Measurements from ENCODE around the gene SLC16A6. TPM values are rescaled to one million over a fixed set of nuclear protein-coding genes. Genes with fewer than 3 reads are reported as not detected.

Gene SLC16A6
- polyA plus RNA-seq, 1 of the 3 experiments (the other 2 are of a cell fraction): not detected

DNA sequence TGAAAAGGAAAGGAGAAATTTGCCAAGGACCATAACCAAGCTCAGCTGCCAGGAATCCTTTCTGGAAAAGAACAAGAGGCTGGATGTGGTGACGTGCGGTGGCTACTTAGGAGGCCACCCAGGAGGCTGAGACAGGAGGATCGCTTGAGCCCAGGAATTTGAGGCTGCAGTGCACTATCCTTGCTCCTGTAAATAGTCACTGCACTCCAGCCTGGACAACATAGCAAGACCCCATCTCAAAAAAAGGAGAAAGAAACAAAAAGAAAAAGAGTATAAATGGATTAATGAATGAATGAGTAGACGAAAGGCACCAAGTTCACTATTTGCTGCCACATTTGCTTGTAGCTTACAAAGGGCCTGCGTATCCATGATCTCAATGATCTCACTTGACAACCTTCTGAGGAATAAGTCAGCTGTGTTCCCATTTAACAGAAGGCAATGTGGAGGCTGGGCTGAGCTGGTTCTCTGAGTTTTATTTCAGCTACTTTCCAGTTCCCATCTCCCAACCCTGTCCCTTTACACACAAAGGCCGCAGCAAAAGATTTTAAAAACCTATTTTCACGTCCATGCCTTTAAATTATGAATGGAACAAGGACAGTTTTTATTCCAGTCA is 30.1 kb upstream of the SLC16A6 start:
- Histone ChIP-seq H3K27me3 (ENCODE audit: insufficient read depth) (no peaks in the 10 kb centered on the region; the same call in 1 of the 2 replicates), H3K9me2 (no peaks in the 10 kb centered on the region), H3K4me1 (ENCODE audit: control insufficient read depth in 1 of 2, insufficient read depth in 2 of 2, low read depth in 1 of 2, low read length in 1 of 2) (no peaks in the 10 kb centered on the region), H3K79me2 (ENCODE audit: insufficient read depth) (no peaks in the 10 kb centered on the region), H3K36me3 (replicated peaks in 1 of 2; ENCODE audit: control insufficient read depth in 1 of 2, insufficient read depth in 2 of 2, low read length in 1 of 2) (no peaks in the 10 kb centered on the region), H3F3A (replicated peaks; ENCODE audit: insufficient read depth) (no peaks in the 10 kb centered on the region), H3K4me2 (no peak overlapping the region), H4K20me1 (ENCODE audit: insufficient read depth) (no peaks in the 10 kb centered on the region), H2AFZ (ENCODE audit: low read depth) (no peak overlapping the region), H3K4me3 (ENCODE audit: low read depth in 2 of 2, low read length in 1 of 2) (no peak overlapping the region), H3K27ac (ENCODE audit: low read depth in 2 of 2, low read length in 1 of 2) (no peak overlapping the region), H3K9me3 (no peaks in the 10 kb centered on the region), H3K9ac (no peak overlapping the region)
- WGBS (ENCODE audit: low lambda C conversion rate): 66% methylated on average over 7 of the region's 7 CpGs
- ChIA-PET CTCF (interaction anchor here (2.3 kb wide), 1 partner anchor 115 kb away, joined by 8 read pairs; no protein-coding TSS in a partner anchor), POLR2A (no interaction called here)
- TF ChIP-seq, protein P1, sequence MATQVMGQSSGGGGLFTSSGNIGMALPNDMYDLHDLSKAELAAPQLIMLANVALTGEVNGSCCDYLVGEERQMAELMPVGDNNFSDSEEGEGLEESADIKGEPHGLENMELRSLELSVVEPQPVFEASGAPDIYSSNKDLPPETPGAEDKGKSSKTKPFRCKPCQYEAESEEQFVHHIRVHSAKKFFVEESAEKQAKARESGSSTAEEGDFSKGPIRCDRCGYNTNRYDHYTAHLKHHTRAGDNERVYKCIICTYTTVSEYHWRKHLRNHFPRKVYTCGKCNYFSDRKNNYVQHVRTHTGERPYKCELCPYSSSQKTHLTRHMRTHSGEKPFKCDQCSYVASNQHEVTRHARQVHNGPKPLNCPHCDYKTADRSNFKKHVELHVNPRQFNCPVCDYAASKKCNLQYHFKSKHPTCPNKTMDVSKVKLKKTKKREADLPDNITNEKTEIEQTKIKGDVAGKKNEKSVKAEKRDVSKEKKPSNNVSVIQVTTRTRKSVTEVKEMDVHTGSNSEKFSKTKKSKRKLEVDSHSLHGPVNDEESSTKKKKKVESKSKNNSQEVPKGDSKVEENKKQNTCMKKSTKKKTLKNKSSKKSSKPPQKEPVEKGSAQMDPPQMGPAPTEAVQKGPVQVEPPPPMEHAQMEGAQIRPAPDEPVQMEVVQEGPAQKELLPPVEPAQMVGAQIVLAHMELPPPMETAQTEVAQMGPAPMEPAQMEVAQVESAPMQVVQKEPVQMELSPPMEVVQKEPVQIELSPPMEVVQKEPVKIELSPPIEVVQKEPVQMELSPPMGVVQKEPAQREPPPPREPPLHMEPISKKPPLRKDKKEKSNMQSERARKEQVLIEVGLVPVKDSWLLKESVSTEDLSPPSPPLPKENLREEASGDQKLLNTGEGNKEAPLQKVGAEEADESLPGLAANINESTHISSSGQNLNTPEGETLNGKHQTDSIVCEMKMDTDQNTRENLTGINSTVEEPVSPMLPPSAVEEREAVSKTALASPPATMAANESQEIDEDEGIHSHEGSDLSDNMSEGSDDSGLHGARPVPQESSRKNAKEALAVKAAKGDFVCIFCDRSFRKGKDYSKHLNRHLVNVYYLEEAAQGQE (IDR thresholded peaks at IDR 0.05; ENCODE audit: low read depth, low read length): no peak
- TF ChIP-seq SMC3 (IDR thresholded peaks at IDR 0.05; ENCODE audit: low read depth, low read length): no peak
- TF ChIP-seq, protein P2, sequence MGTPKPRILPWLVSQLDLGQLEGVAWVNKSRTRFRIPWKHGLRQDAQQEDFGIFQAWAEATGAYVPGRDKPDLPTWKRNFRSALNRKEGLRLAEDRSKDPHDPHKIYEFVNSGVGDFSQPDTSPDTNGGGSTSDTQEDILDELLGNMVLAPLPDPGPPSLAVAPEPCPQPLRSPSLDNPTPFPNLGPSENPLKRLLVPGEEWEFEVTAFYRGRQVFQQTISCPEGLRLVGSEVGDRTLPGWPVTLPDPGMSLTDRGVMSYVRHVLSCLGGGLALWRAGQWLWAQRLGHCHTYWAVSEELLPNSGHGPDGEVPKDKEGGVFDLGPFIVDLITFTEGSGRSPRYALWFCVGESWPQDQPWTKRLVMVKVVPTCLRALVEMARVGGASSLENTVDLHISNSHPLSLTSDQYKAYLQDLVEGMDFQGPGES (IDR thresholded peaks at IDR 0.05; ENCODE audit: low read depth, low read length): no peak
- no peak for TF ChIP-seq EP300 (IDR thresholded peaks at IDR 0.05; ENCODE audit: borderline replicate concordance in 1 of 2, low read depth in 1 of 2, low read length in 1 of 2)
- no peak for TF ChIP-seq SIN3A (IDR thresholded peaks at IDR 0.05; ENCODE audit: borderline replicate concordance, low read depth, low read length)
- TF ChIP-seq, protein P3, sequence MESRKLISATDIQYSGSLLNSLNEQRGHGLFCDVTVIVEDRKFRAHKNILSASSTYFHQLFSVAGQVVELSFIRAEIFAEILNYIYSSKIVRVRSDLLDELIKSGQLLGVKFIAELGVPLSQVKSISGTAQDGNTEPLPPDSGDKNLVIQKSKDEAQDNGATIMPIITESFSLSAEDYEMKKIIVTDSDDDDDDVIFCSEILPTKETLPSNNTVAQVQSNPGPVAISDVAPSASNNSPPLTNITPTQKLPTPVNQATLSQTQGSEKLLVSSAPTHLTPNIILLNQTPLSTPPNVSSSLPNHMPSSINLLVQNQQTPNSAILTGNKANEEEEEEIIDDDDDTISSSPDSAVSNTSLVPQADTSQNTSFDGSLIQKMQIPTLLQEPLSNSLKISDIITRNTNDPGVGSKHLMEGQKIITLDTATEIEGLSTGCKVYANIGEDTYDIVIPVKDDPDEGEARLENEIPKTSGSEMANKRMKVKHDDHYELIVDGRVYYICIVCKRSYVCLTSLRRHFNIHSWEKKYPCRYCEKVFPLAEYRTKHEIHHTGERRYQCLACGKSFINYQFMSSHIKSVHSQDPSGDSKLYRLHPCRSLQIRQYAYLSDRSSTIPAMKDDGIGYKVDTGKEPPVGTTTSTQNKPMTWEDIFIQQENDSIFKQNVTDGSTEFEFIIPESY (IDR thresholded peaks at IDR 0.05; ENCODE audit: borderline replicate concordance, low read depth): no peak
- no peak for TF ChIP-seq GATA2 (CRISPR knock-in tag; IDR thresholded peaks at IDR 0.05)
- TF ChIP-seq, protein P4, sequence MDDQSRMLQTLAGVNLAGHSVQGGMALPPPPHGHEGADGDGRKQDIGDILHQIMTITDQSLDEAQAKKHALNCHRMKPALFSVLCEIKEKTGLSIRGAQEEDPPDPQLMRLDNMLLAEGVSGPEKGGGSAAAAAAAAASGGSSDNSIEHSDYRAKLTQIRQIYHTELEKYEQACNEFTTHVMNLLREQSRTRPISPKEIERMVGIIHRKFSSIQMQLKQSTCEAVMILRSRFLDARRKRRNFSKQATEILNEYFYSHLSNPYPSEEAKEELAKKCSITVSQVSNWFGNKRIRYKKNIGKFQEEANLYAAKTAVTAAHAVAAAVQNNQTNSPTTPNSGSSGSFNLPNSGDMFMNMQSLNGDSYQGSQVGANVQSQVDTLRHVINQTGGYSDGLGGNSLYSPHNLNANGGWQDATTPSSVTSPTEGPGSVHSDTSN (IDR thresholded peaks at IDR 0.05): no peak
- TF ChIP-seq, protein P5, sequence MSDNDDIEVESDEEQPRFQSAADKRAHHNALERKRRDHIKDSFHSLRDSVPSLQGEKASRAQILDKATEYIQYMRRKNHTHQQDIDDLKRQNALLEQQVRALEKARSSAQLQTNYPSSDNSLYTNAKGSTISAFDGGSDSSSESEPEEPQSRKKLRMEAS (IDR thresholded peaks at IDR 0.05; ENCODE audit: low read depth): no peak
- no peak for TF ChIP-seq ELF1 (IDR thresholded peaks at IDR 0.05)
- TF ChIP-seq, protein P6, sequence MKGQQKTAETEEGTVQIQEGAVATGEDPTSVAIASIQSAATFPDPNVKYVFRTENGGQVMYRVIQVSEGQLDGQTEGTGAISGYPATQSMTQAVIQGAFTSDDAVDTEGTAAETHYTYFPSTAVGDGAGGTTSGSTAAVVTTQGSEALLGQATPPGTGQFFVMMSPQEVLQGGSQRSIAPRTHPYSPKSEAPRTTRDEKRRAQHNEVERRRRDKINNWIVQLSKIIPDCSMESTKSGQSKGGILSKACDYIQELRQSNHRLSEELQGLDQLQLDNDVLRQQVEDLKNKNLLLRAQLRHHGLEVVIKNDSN (IDR thresholded peaks at IDR 0.05; ENCODE audit: borderline replicate concordance, low read depth): no peak
- no peak for TF ChIP-seq TEAD4 (IDR thresholded peaks at IDR 0.05; ENCODE audit: borderline replicate concordance, insufficient read depth)
- no peak for TF ChIP-seq TAF1 (IDR thresholded peaks at IDR 0.05; ENCODE audit: borderline replicate concordance, low read depth, low read length)
- TF ChIP-seq NFIC (IDR thresholded peaks at IDR 0.05; ENCODE audit: borderline replicate concordance): no peak
- TF ChIP-seq, protein P7, sequence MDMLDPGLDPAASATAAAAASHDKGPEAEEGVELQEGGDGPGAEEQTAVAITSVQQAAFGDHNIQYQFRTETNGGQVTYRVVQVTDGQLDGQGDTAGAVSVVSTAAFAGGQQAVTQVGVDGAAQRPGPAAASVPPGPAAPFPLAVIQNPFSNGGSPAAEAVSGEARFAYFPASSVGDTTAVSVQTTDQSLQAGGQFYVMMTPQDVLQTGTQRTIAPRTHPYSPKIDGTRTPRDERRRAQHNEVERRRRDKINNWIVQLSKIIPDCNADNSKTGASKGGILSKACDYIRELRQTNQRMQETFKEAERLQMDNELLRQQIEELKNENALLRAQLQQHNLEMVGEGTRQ (IDR thresholded peaks at IDR 0.05; ENCODE audit: borderline replicate concordance, low read depth, low read length): no peak
- TF ChIP-seq RXRA (IDR thresholded peaks at IDR 0.05; ENCODE audit: borderline replicate concordance, low read depth): no peak
- no peak for DNase-seq
